Karpas-422 (cell line): ENCODE results near the gene RRP1. TPM values are rescaled to one million over a fixed set of nuclear protein-coding genes. Genes with fewer than 3 reads are reported as not detected.

Experiments
- DNase-seq: peaks from one replicate; pipeline ENCODE4 v3.0.0-alpha.2; 2015
- H2AFZ ChIP-seq: fragments of 200-600 bp; sonication (generic); 2 replicates; pipeline ENCODE4 v1.6.1; 2014; ENCODE audit warnings: antibody characterized with exemption, low read length, mixed read lengths
- H3K27ac ChIP-seq: fragments of 200-600 bp; sonication (generic); 2 replicates; pipeline ENCODE4 v1.5.1; 2014; ENCODE audit warnings: mild to moderate bottlenecking, low read length, moderate library complexity
- H3K27me3 ChIP-seq: fragments of 200-600 bp; sonication (generic); 2 replicates; pipeline ENCODE4 v1.6.1; 2014; ENCODE audit warnings: low read length, mixed read lengths
- H3K36me3 ChIP-seq: fragments of 200-600 bp; sonication (generic); 2 replicates; pipeline ENCODE4 v1.6.1; 2014; ENCODE audit warnings: low read length, mixed read lengths; ENCODE audit not compliant: insufficient read depth
- H3K4me1 ChIP-seq: fragments of 200-600 bp; sonication (generic); 2 replicates; pipeline ENCODE4 v1.6.1; 2014; ENCODE audit warnings: mild to moderate bottlenecking, low read length, mixed read lengths
- H3K4me2 ChIP-seq: fragments of 200-600 bp; sonication (generic); 2 replicates; pipeline ENCODE4 v1.6.1; 2014; ENCODE audit warnings: low read length, low read depth, mild to moderate bottlenecking; ENCODE audit not compliant: poor library complexity, severe bottlenecking
- H3K4me3 ChIP-seq: fragments of 200-600 bp; sonication (generic); 2 replicates; pipeline ENCODE4 v1.5.1; 2014; ENCODE audit warnings: mild to moderate bottlenecking, antibody characterized with exemption, low read length, mixed read lengths
- H3K79me2 ChIP-seq: fragments of 200-600 bp; sonication (generic); 2 replicates; pipeline ENCODE4 v1.6.1; 2014; ENCODE audit warnings: mild to moderate bottlenecking, low read length, mixed read lengths
- H3K9ac ChIP-seq: fragments of 200-600 bp; sonication (generic); 2 replicates; pipeline ENCODE4 v1.6.0; 2014; ENCODE audit warnings: low read length
- H3K9me2 ChIP-seq: fragments of 200-600 bp; sonication (generic), shearing (Covaris generic); replicated peaks from 2 replicates; pipeline ENCODE4 v1.6.0; 2014; ENCODE audit warnings: mild to moderate bottlenecking, low read length, moderate library complexity; ENCODE audit not compliant: insufficient read depth
- H3K9me3 ChIP-seq: fragments of 300-700, 200-600 bp; sonication (generic); 2 replicates; pipeline ENCODE4 v1.6.1; 2014; ENCODE audit warnings: low read length, mixed read lengths
- H4K20me1 ChIP-seq: fragments of 200-600 bp; sonication (generic); 2 replicates; pipeline ENCODE4 v1.6.1; 2014; ENCODE audit warnings: mild to moderate bottlenecking, antibody characterized with exemption, low read length, low read depth; ENCODE audit not compliant: insufficient read depth
- total RNA-seq: library from RNA; depleted of rRNA; stranded (reverse); fragments of >200 nt; shearing (Covaris generic); gene quantifications from 2 replicates; pipeline ENCODE4 v1.2.3, GENCODE V29; 2014; ENCODE audit warnings: low replicate concordance

Gene RRP1
- total RNA-seq, 1 experiment from 2014 or later, result 28.8 TPM

GRCh38 chr21:43846430-43846829, 57.1 kb downstream of the RRP1 start:
- Histone ChIP-seq H3K79me2 (no peaks in the 10 kb centered on the region), H3K9ac (no peak overlapping the region), H3K27ac (no peak overlapping the region), H3K4me2 (no peak overlapping the region), H3K27me3 (no peaks in the 10 kb centered on the region; the same call in 1 of the 2 replicates), H3K9me3 (no peaks in the 10 kb centered on the region), H3K9me2 (no peaks in the 10 kb centered on the region), H4K20me1 (no peaks in the 10 kb centered on the region), H2AFZ (no peak overlapping the region), H3K36me3 (no peaks in the 10 kb centered on the region), H3K4me3 (no peak overlapping the region), H3K4me1 (peaks cover 4% of the 10 kb centered on the region)
- DNase-seq, result no peak

GRCh38 chr21:43847301-43847700, 57.9 kb downstream of the RRP1 start:
- Histone ChIP-seq H3K9me3 (no peaks in the 10 kb centered on the region), H3K27me3 (no peaks in the 10 kb centered on the region; the same call in 1 of the 2 replicates), H3K9ac (no peak overlapping the region), H4K20me1 (no peaks in the 10 kb centered on the region), H3K4me2 (no peak overlapping the region), H3K9me2 (no peaks in the 10 kb centered on the region), H3K79me2 (no peaks in the 10 kb centered on the region), H3K27ac (no peak overlapping the region), H2AFZ (no peak overlapping the region), H3K4me1 (peaks cover 4% of the 10 kb centered on the region), H3K36me3 (no peaks in the 10 kb centered on the region), H3K4me3 (no peak overlapping the region)
- no peak for DNase-seq

- no peak overlapping the region for H2AFZ ChIP-seq
- H3K4me3 ChIP-seq, result no peak overlapping the region
- H3K9me3 ChIP-seq, result no peaks in the 10 kb centered on the region
- no peaks in the 10 kb centered on the region for H3K4me1 ChIP-seq
- H3K4me2 ChIP-seq, result no peak overlapping the region
- DNase-seq, result no peak
- H3K9ac ChIP-seq, result no peak overlapping the region
- H4K20me1 ChIP-seq, result no peaks in the 10 kb centered on the region
- H3K36me3 ChIP-seq, result no peaks in the 10 kb centered on the region
- H3K79me2 ChIP-seq, result no peaks in the 10 kb centered on the region
- no peaks in the 10 kb centered on the region for H3K9me2 ChIP-seq
- H3K27ac ChIP-seq, result no peak overlapping the region
- no peaks in the 10 kb centered on the region; the same call in 1 of the 2 replicates for H3K27me3 ChIP-seq
Measured at GRCh38 chr21:43848771-43849170, 59.4 kb downstream of the RRP1 start.

GRCh38 chr21:43849532-43850299, 60.3 kb downstream of the RRP1 start:
- H3K27me3 ChIP-seq, result no peaks in the 10 kb centered on the region; the same call in 1 of the 2 replicates
- H2AFZ ChIP-seq, result no peak overlapping the region
- no peaks in the 10 kb centered on the region for H3K79me2 ChIP-seq
- H3K4me3 ChIP-seq, result no peak overlapping the region
- H3K9ac ChIP-seq, result no peak overlapping the region
- no peak overlapping the region for H3K4me2 ChIP-seq
- no peaks in the 10 kb centered on the region for H3K9me3 ChIP-seq
- H3K9me2 ChIP-seq, result no peaks in the 10 kb centered on the region
- H3K27ac ChIP-seq, result no peak overlapping the region
- peaks cover 2% of the 10 kb centered on the region; the same call in 1 of the 2 replicates for H3K4me1 ChIP-seq
- no peak for DNase-seq
- H3K36me3 ChIP-seq, result no peaks in the 10 kb centered on the region
- H4K20me1 ChIP-seq, result no peaks in the 10 kb centered on the region

- Histone ChIP-seq H3K27ac (no peak overlapping the region), H3K9ac (no peak overlapping the region), H3K4me3 (no peak overlapping the region), H2AFZ (no peak overlapping the region), H3K9me3 (no peaks in the 10 kb centered on the region), H4K20me1 (no peaks in the 10 kb centered on the region), H3K4me2 (no peak overlapping the region), H3K9me2 (no peaks in the 10 kb centered on the region), H3K4me1 (peaks cover 5% of the 10 kb centered on the region; the same call in 1 of the 2 replicates), H3K36me3 (no peaks in the 10 kb centered on the region), H3K79me2 (no peaks in the 10 kb centered on the region), H3K27me3 (no peaks in the 10 kb centered on the region; the same call in 1 of the 2 replicates)
- DNase-seq, result no peak
Measured at GRCh38 chr21:43850728-43851295, 61.4 kb downstream of the RRP1 start.

GRCh38 chr21:43851593-43851992, 62.2 kb downstream of the RRP1 start:
- Histone ChIP-seq H3K4me3 (no peak overlapping the region), H3K79me2 (no peaks in the 10 kb centered on the region), H3K27me3 (no peaks in the 10 kb centered on the region; the same call in 1 of the 2 replicates), H3K4me1 (peaks cover 5% of the 10 kb centered on the region; the same call in 1 of the 2 replicates), H3K9ac (no peak overlapping the region), H3K9me2 (no peaks in the 10 kb centered on the region), H3K36me3 (no peaks in the 10 kb centered on the region), H3K27ac (no peak overlapping the region), H4K20me1 (no peaks in the 10 kb centered on the region), H2AFZ (no peak overlapping the region), H3K4me2 (no peak overlapping the region), H3K9me3 (no peaks in the 10 kb centered on the region)
- DNase-seq, result no peak

- no peaks in the 10 kb centered on the region for H3K9me2 ChIP-seq
- no peak overlapping the region for H3K9ac ChIP-seq
- H3K79me2 ChIP-seq, result no peaks in the 10 kb centered on the region
- H3K9me3 ChIP-seq, result no peaks in the 10 kb centered on the region
- H3K4me2 ChIP-seq, result no peak overlapping the region
- DNase-seq, result no peak
- H3K27me3 ChIP-seq, result no peaks in the 10 kb centered on the region; the same call in 1 of the 2 replicates
- peaks cover 5% of the 10 kb centered on the region; the same call in 1 of the 2 replicates for H3K4me1 ChIP-seq
- no peak overlapping the region for H2AFZ ChIP-seq
- H3K36me3 ChIP-seq, result no peaks in the 10 kb centered on the region
- no peak overlapping the region for H3K27ac ChIP-seq
- no peaks in the 10 kb centered on the region for H4K20me1 ChIP-seq
- H3K4me3 ChIP-seq, result no peak overlapping the region
Measured at GRCh38 chr21:43853851-43854772, 64.7 kb downstream of the RRP1 start.
